C4-2B (cell line): ENCODE data around the gene PRB2.
"Not testable (repeated sequence)": the region's sequence is repeated elsewhere in the genome, so short reads cannot be mapped to it uniquely, and the experiment has no call there.

Experiments used
- H3K27ac ChIP-seq: fragments of 450-650 bp; 2 replicates; pipeline ENCODE4 v1.5.1; 2017
- CTCF ChIP-seq: fragments of 450-650 bp; conservative IDR thresholded peaks from 2 replicates; pipeline ENCODE4 v1.5.1; 2017; ENCODE audit warnings: mild to moderate bottlenecking
- ZFX ChIP-seq: fragments of 450-650 bp; IDR thresholded peaks from 2 replicates; pipeline ENCODE4 v1.6.1; 2017

PRB2 gene

GRCh38 chr12:11361151-11361550 is 34.2 kb downstream of the PRB2 start:
- no peak overlapping the region for H3K27ac ChIP-seq
- TF ChIP-seq ZFX (no peak), CTCF (no peak)

- H3K27ac ChIP-seq: not testable (repeated sequence)
These were observed 35.0 kb downstream of the PRB2 start for GRCh38 chr12:11360205-11360883.

GRCh38 chr12:11351736-11352135 is 43.6 kb downstream of the PRB2 start:
- H3K27ac ChIP-seq: not testable (repeated sequence)

- no peak for TF ChIP-seq ZFX
- TF ChIP-seq CTCF: no peak
These were observed 46.9 kb downstream of the PRB2 start for GRCh38 chr12:11348439-11348838.

GRCh38 chr12:11347810-11348209 is 47.6 kb downstream of the PRB2 start:
- no peak overlapping the region for H3K27ac ChIP-seq
- TF ChIP-seq ZFX (no peak), CTCF (peak; percentile 54)

More at GRCh38 chr12:11348439-11348838, 46.9 kb downstream of the PRB2 start:
- no peak overlapping the region for H3K27ac ChIP-seq

GRCh38 chr12:11344500-11344899 is 50.9 kb downstream of the PRB2 start:
- TF ChIP-seq ZFX: no peak
- no peak for TF ChIP-seq CTCF
- no peak overlapping the region for H3K27ac ChIP-seq
